Right lung (tissue), 5 donors: ENCODE results near the gene ZDHHC22. TPM values are rescaled to one million over a fixed set of nuclear protein-coding genes. Genes with fewer than 3 reads are reported as not detected.

ENCODE experiments used
- DNase-seq, 2 donors: peaks; one replicate each; pipeline ENCODE4 v3.0.0-alpha.2; 2013
- polyA plus RNA-seq, 5 donors: library from polyadenylated mRNA; unstranded; fragments of 120-200 nt; gene quantifications; one replicate each; pipeline versions ENCODE4 v1.2.1 to v1.2.3, GENCODE V29; 2013; ENCODE audit warnings: inconsistent platforms in 1 of 5, low replicate concordance in 1 of 5; ENCODE audit not compliant: insufficient read length in 5 of 5, insufficient read depth in 1 of 5

ZDHHC22 gene
- polyA plus RNA-seq, 5 donors = 0.05 to 0.08 (median 0.06) TPM; not detected in 2

GRCh38 chr14:77130386-77130785 lies 11.2 kb downstream of the ZDHHC22 start:
- DNase-seq = no peak

GRCh38 chr14:77128414-77128891 lies 13.1 kb downstream of the ZDHHC22 start:
- DNase-seq = no peak

GRCh38 chr14:77126461-77126990 lies 15.1 kb downstream of the ZDHHC22 start:
- DNase-seq = no peak

GRCh38 chr14:77125823-77126325 lies 15.7 kb downstream of the ZDHHC22 start:
- DNase-seq = no peak

- DNase-seq = no peak
Observed at GRCh38 chr14:77125281-77125801, 16.2 kb downstream of the ZDHHC22 start.

- DNase-seq = peak; percentile 23 to 43
Observed at GRCh38 chr14:77124345-77125280, 17.0 kb downstream of the ZDHHC22 start.

GRCh38 chr14:77123381-77124325 lies 17.9 kb downstream of the ZDHHC22 start:
- peak in 1 of 2 donors; percentile 43 for DNase-seq

GRCh38 chr14:77122526-77123125 lies 19.0 kb downstream of the ZDHHC22 start:
- DNase-seq = no peak

GRCh38 chr14:77120771-77121743 lies 20.5 kb downstream of the ZDHHC22 start:
- DNase-seq = no peak

- no peak for DNase-seq
Observed at GRCh38 chr14:77119851-77120250, 21.7 kb downstream of the ZDHHC22 start.

- DNase-seq = no peak
Observed at GRCh38 chr14:77116172-77116817, 25.3 kb downstream of the ZDHHC22 start.

GRCh38 chr14:77114609-77115008 lies 27.0 kb downstream of the ZDHHC22 start:
- DNase-seq = no peak

- DNase-seq = no peak
Observed at GRCh38 chr14:77113644-77114043, 27.9 kb downstream of the ZDHHC22 start.

GRCh38 chr14:77111021-77111420 lies 30.6 kb downstream of the ZDHHC22 start:
- peak in 1 of 2 donors; percentile 62 for DNase-seq

- DNase-seq = no peak
Observed at GRCh38 chr14:77110286-77110685, 31.3 kb downstream of the ZDHHC22 start.

GRCh38 chr14:77109656-77110055 lies 31.9 kb downstream of the ZDHHC22 start:
- no peak for DNase-seq

- no peak for DNase-seq
Observed at GRCh38 chr14:77108753-77109152, 32.8 kb downstream of the ZDHHC22 start.

- DNase-seq = no peak
Observed at GRCh38 chr14:77107228-77107627, 34.4 kb downstream of the ZDHHC22 start.

- no peak for DNase-seq
Observed at GRCh38 chr14:77106666-77107065, 34.9 kb downstream of the ZDHHC22 start.
